LNCAP (cell line): ENCODE data around the gene FANCM.

Experiments used
- CTCF ChIP-seq: fragments of 450-650 bp; IDR thresholded peaks from 2 replicates; pipeline ENCODE4 v1.5.1; 2017; ENCODE audit warnings: mild to moderate bottlenecking

Gene FANCM

GRCh38 chr14:45181806-45182205, 46.1 kb downstream of the FANCM start:
- no peak for TF ChIP-seq CTCF

GRCh38 chr14:45185100-45185814, 49.5 kb downstream of the FANCM start:
- TF ChIP-seq CTCF, result no peak

- TF ChIP-seq CTCF, result no peak
These were observed 59.2 kb downstream of the FANCM start for GRCh38 chr14:45194964-45195363.

GRCh38 chr14:45198551-45198950, 62.8 kb downstream of the FANCM start:
- no peak for TF ChIP-seq CTCF

- no peak for TF ChIP-seq CTCF
These were observed 63.5 kb downstream of the FANCM start for GRCh38 chr14:45199230-45199629.

GRCh38 chr14:45201905-45202304, 66.2 kb downstream of the FANCM start:
- 0 out of 2 replicates have a peak, but pooled peaks have one; percentile 9 for TF ChIP-seq CTCF

GRCh38 chr14:45204241-45204640, 68.5 kb downstream of the FANCM start:
- TF ChIP-seq CTCF, result no peak

- TF ChIP-seq CTCF, result no peak
These were observed 74.4 kb downstream of the FANCM start for GRCh38 chr14:45210159-45210558.
